Measurements from ENCODE around the gene ST7.

DNA sequence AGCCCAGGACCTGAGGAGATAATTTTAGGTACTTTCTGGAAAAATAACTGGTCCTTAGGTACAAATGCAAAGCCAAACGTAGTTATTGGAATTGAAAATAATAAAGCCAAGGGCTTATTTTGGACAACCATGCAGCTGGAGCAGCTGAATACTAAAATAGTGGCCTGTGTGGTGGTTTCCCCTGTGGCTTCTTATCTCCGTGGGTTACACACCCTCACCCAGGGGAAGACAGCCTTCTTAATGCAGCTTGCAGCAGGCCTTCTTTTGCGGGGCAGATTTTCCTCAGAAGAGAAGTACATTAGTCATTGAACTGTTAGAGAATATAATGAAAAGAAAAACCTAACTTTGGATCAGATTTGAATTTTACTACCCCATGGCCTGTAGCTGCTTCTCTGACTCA lies 133.5 kb downstream of the ST7 start:
- no peak for TF ChIP-seq SP1 (IDR thresholded peaks at IDR 0.05)
- no peak for TF ChIP-seq L3MBTL2 (conservative IDR thresholded peaks at IDR 0.05)
- TF ChIP-seq FOXK2 (IDR thresholded peaks at IDR 0.05) = no peak
- TF ChIP-seq FOXM1 (IDR thresholded peaks at IDR 0.05; ENCODE audit: borderline replicate concordance) = no peak
- no peak for TF ChIP-seq PKNOX1 (IDR thresholded peaks at IDR 0.05)
- no peak for TF ChIP-seq ARNT (IDR thresholded peaks at IDR 0.05)
- TF ChIP-seq HDGF (IDR thresholded peaks at IDR 0.05; ENCODE audit: borderline replicate concordance) = no peak
- TF ChIP-seq NFRKB (IDR thresholded peaks at IDR 0.05) = no peak
- no peak for TF ChIP-seq ZNF384 (IDR thresholded peaks at IDR 0.05)
- no peak for TF ChIP-seq BHLHE40 (IDR thresholded peaks at IDR 0.05; ENCODE audit: borderline replicate concordance)
- TF ChIP-seq TARDBP (IDR thresholded peaks at IDR 0.05) = no peak

All from HEK293T (cell line).